Lung (tissue), 12 donors: ENCODE measurements around the gene XRCC4. TPM values are rescaled to one million over a fixed set of nuclear protein-coding genes. Genes with fewer than 3 reads are reported as not detected.
"Not testable (repeated sequence)": the region's sequence is repeated elsewhere in the genome, so short reads cannot be mapped to it uniquely, and the experiment has no call there.

Experiments used
- ATAC-seq: fragments of 200-7000 bp; cut with Tn5 transposase; one replicate; pipeline ENCODE4 v1.9.1; 2020; ENCODE audit warnings: moderate number of reproducible peaks; ENCODE audit not compliant: insufficient read depth, low FRiP score
- DNase-seq, 3 donors: peaks; one replicate each; pipeline ENCODE4 v3.0.0-alpha.2; 2013 to 2017
- H3K27ac ChIP-seq, 2 donors: one replicate each; pipeline ENCODE4 v1.5.1; 2013; ENCODE audit warnings: mild to moderate bottlenecking in 2 of 2, moderate library complexity in 2 of 2, control low read depth in 1 of 2, inconsistent platforms in 1 of 2, low read depth in 1 of 2, low read length in 1 of 2
- H3K27me3 ChIP-seq, 3 donors: one replicate each; pipeline ENCODE4 v1.5.1; 2013; ENCODE audit warnings: low read length in 2 of 3; ENCODE audit not compliant: control insufficient read depth in 3 of 3, insufficient read depth in 3 of 3
- H3K36me3 ChIP-seq, 4 donors: one replicate each; pipeline ENCODE4 v1.5.1; 2013; ENCODE audit warnings: low read length in 4 of 4, mild to moderate bottlenecking in 1 of 4, moderate library complexity in 1 of 4; ENCODE audit not compliant: control insufficient read depth in 4 of 4, insufficient read depth in 4 of 4
- H3K4me1 ChIP-seq, 5 donors: one replicate each; pipeline ENCODE4 v1.5.1; 2013; ENCODE audit warnings: low read length in 5 of 5, mild to moderate bottlenecking in 2 of 5, moderate library complexity in 1 of 5; ENCODE audit not compliant: control insufficient read depth in 5 of 5, insufficient read depth in 5 of 5
- H3K4me3 ChIP-seq: one replicate; pipeline ENCODE4 v1.5.1; 2013; ENCODE audit warnings: mild to moderate bottlenecking, control low read depth, moderate library complexity
- H3K9ac ChIP-seq, 2 donors: one replicate each; pipeline ENCODE4 v1.5.1; 2013; ENCODE audit warnings: low read length in 2 of 2, control low read depth in 1 of 2; ENCODE audit not compliant: insufficient read depth in 1 of 2
- H3K9me3 ChIP-seq, 4 donors: one replicate each; pipeline ENCODE4 v1.5.1; 2013; ENCODE audit warnings: low read length in 3 of 4, mild to moderate bottlenecking in 1 of 4, moderate library complexity in 1 of 4; ENCODE audit not compliant: control insufficient read depth in 4 of 4, insufficient read depth in 3 of 4
- CTCF ChIP-seq: IDR thresholded peaks from 2 replicates; pipeline ENCODE4 v1.5.1; 2012; ENCODE audit warnings: mild to moderate bottlenecking; ENCODE audit errors: control extremely low read depth, extremely low read depth
- WGBS, 2 donors: extraction: QIAGEN DNeasy Blood & Tissue Kit; methylation state at CpG; one replicate each; pipeline ENCODE4 v1.1.7; 2013; 5-methylcytosine and 5-hydroxymethylcytosine counted together
- polyA plus RNA-seq, 2 donors: library from polyadenylated mRNA; stranded (reverse); fragments of 200-250 nt; gene quantifications; one replicate each; pipeline ENCODE4 v1.2.1, GENCODE V29; 2013
- total RNA-seq, 2 donors: library from RNA; depleted of rRNA in 1 of 2; stranded (reverse); fragments of >200 nt in 1 of 2; gene quantifications; one replicate each; pipeline ENCODE4 v1.2.1, GENCODE V29; 2014 to 2021
- donor health status: control.
- donor health status: control.
- donor health status: Bipolar disorder and iron deficiency.
- donor health status: healthy.
- donor health status: DM: yes; HTN: yes; CAD: no.

XRCC4 gene
- total and polyA plus RNA-seq, 4 donors: 3.8 to 10.7 (median 8.4) TPM

- no peak for DNase-seq
- ATAC-seq: no peak
- Histone ChIP-seq H3K36me3 (peaks cover 0 to 12% (median 6%) of the 10 kb centered on the region in 4 donors), H3K4me3 (no peak overlapping the region), H3K27me3 (no peaks in the 10 kb centered on the region), H3K27ac (no peak overlapping the region), H3K9ac (no peak overlapping the region), H3K9me3 (no peaks in the 10 kb centered on the region), H3K4me1 (peaks cover 0 to 15% (median 8%) of the 10 kb centered on the region in 5 donors)
- no peak for TF ChIP-seq CTCF
- WGBS, 2 donors: 88 to 90% methylated on average over 3 of the region's 3 CpGs
Measured at GRCh38 chr5:83066548-83067110, 10.7 kb upstream of the XRCC4 start.

- H3K27ac ChIP-seq, H3K27me3 ChIP-seq, DNase-seq, H3K4me3 ChIP-seq, H3K9ac ChIP-seq, ATAC-seq, H3K9me3 ChIP-seq: not testable (repeated sequence)
- Histone ChIP-seq H3K4me1 (peaks cover 0 to 19% (median 8%) of the 10 kb centered on the region in 5 donors), H3K36me3 (peaks cover 0 to 12% (median 6%) of the 10 kb centered on the region in 4 donors)
- 98% methylated on average over 4 of the region's 4 CpGs for WGBS, 2 donors
Measured at GRCh38 chr5:83067377-83067776, 10.0 kb upstream of the XRCC4 start.

GRCh38 chr5:83069096-83069799 lies 8.1 kb upstream of the XRCC4 start:
- WGBS, 2 donors: 82 to 88% methylated on average over 2 of the region's 2 CpGs
- Histone ChIP-seq H3K4me1 (peaks cover 2 to 23% (median 20%) of the 10 kb centered on the region in 5 donors), H3K27me3 (no peaks in the 10 kb centered on the region), H3K9ac (no peak overlapping the region), H3K36me3 (peaks cover 0 to 3% (median 3%) of the 10 kb centered on the region in 4 donors), H3K9me3 (no peaks in the 10 kb centered on the region), H3K4me3 (no peak overlapping the region), H3K27ac (no peak overlapping the region)
- no peak for ATAC-seq
- DNase-seq: peak in 1 of 3 donors; percentile 20
- TF ChIP-seq CTCF: no peak

- peaks cover 0 to 4% (median 0%) of the 10 kb centered on the region in 4 donors for H3K36me3 ChIP-seq
- no peaks in the 10 kb centered on the region for H3K27me3 ChIP-seq
- H3K4me1 ChIP-seq: peaks cover 2 to 32% (median 24%) of the 10 kb centered on the region in 5 donors
- no peak overlapping the region for H3K27ac ChIP-seq
- H3K4me3 ChIP-seq: no peak overlapping the region
- no peak for DNase-seq
- no peak overlapping the region for H3K9ac ChIP-seq
- no peaks in the 10 kb centered on the region for H3K9me3 ChIP-seq
- ATAC-seq: no peak
- TF ChIP-seq CTCF: no peak
- 86 to 91% methylated on average over 2 of the region's 2 CpGs for WGBS, 2 donors
Measured at GRCh38 chr5:83071286-83072051, 5.9 kb upstream of the XRCC4 start.
